Measurements from ENCODE around the gene IL20.

The IL20 gene

DNA sequence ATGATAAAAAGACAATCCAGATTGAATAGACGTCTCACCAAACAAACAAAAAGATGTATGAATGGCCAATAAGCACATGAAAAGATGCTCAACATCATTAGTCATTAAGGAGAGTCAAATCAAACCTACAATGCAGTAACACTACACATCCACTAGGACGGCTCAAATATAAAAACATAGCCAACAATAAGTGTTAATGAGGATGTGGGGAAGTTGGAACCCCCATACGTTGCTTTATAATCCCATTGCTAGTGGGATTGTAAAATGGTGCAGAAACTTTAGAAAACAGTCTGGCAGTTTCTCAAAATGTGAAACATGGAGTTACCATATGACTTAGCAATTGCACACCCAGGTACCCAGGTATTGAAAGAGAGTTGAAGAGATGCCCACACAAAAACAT lies 17.1 kb downstream of the IL20 start:
- DNase-seq: no peak

GRCh38 chr1:206883160-206883559 lies 17.7 kb downstream of the IL20 start:
- no peak for DNase-seq

GRCh38 chr1:206883876-206884275 lies 18.5 kb downstream of the IL20 start:
- no peak for DNase-seq

- no peak for DNase-seq
Observed at GRCh38 chr1:206885341-206886060, 20.1 kb downstream of the IL20 start.

GRCh38 chr1:206886831-206887230 lies 21.4 kb downstream of the IL20 start:
- DNase-seq: no peak

- no peak for DNase-seq
Observed at GRCh38 chr1:206887701-206888100, 22.3 kb downstream of the IL20 start.

- DNase-seq: peak in 1 of 5 donors; percentile 30
Observed at GRCh38 chr1:206890125-206891060, 25.0 kb downstream of the IL20 start.

DNA sequence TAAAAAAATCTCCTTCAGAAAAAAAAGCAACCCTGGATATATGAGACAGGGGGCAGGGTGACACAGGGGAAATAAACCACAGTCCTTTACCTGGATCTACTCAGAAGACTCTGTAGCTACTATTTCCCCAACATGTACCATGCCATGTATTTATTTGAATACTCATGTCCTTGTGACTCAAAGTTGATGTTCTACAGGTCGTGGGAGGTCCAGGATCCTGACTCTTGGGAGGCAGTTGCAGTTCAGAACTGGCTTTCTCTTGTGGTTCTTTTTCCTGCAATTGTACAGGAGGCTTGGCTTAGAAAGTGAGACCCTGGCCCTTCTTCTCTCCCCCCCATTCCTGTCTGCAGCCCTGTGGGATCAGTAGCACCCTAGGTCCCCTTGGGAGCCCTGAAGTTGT lies 26.0 kb downstream of the IL20 start:
- no peak for DNase-seq

DNA sequence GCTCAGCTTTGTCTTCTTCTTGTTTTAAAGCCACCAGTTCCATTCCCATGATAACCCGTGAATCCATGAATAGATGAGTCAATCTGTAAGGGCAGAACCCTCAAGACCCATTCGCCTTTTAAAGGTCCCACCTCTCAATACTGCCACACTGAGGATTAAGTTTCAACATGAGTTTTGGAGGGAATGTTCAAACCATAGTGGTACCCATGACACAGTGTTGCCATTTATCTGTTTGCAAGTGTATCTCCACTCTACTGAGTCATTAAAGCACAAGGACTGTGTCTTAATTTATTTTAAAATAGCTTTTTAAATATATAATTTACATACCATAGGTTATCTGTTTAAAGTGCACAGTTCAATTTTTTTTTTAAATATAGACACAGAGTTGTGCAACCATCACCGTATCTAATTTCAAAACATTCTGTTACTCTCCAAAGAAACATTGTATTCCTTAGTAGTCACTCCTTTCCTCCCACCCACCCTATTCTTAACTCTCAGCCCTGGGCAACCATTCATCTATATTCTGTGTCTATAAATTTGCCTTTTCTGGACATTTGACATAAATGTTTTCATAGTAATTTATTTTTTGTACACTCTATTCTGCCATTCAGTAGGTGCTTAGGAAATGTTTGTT lies 27.0 kb downstream of the IL20 start:
- DNase-seq: no peak

DNA sequence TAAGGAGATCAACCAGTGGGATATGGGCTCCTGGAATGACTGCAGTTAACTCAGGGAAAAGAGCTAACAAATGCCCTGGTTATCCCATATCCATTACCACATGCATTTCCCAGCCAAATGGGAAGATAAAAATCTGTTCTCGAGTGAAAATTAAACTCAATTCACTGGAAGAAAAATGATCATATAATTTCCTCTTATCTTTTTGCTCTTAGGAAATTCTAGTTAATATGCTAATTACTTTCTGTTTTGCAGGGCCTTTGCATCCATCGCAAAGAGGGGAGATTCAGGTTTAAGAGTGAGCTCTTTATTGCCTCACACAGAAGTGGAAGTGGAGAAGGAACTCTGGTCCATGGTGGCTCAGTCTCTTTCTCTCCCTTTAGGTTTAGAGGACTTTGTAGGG lies 28.0 kb downstream of the IL20 start:
- DNase-seq: no peak

DNA sequence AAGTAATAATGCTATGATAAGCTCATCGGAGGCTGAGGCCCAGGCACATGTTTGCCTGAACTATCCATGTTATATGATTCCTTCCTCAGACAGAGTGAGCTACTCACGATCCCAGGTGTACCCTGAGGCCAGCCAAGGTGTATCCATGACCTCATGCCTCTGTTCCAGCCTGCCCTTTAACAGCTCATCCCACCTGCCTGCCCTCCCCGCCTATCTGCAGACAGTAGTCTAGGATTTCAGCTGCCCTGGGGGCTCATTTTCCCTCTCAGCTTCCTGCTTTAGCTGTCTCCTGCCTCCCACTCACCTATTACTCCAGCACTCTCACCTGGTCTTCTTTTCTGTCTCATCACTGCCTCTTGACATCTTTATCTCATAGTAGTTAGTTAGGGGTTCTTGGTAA lies 29.9 kb downstream of the IL20 start:
- DNase-seq: no peak

- no peak for DNase-seq
Observed at GRCh38 chr1:206895837-206896242, 30.4 kb downstream of the IL20 start.

GRCh38 chr1:206896261-206896660 lies 30.8 kb downstream of the IL20 start:
- DNase-seq: no peak

GRCh38 chr1:206897175-206897574 lies 31.8 kb downstream of the IL20 start, which contains the start of gene IL24:
Gene IL24, plus strand, starts transcription at chr1:206897443. Its CDS starts 390 bp downstream, at chr1:206897833.
- DNase-seq: no peak

DNA sequence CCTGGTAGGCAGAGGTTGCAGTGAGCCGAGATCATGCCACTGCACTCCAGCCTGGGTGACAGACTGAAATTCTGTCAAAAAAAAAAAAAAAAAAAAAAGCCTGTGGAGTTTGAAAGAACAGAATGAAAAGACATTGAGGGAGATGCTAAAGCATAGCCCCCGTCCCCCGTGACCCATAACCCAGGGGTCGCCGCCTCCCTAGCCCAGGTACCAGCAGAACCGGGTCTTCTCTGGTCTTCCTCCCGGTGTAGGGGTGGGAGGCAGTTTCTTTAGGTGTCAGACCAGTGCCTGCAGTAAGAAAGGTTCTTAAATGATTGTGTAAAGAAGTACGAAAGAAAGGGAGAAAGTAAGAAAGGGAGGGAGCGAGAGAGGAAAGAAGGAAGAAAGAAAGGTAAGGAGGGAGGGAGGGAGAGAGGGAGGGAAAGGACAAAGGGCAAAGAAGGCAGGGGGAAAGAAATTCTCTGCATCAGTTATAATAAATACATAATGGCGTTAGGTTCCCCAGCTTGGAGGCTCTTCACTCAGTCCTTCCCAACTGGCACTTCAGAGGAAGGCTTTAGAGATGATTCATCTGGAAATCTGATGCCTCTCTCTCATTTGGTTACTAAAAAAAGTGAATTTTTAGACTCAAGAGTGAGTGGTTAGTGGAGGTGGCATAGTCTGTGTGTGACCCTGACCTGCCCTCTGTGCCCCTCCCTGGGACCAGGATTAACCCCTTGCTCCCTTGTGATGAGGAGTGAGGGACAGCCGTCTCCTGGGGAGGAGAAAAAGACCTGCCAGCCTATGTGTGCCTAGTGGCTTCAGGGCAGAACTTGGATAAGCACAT lies 32.9 kb downstream of the IL20 start:
- no peak for DNase-seq

GRCh38 chr1:206898915-206899431 lies 33.5 kb downstream of the IL20 start:
- DNase-seq: no peak

- DNase-seq: no peak
Observed at GRCh38 chr1:206899717-206900116, 34.3 kb downstream of the IL20 start.

DNA sequence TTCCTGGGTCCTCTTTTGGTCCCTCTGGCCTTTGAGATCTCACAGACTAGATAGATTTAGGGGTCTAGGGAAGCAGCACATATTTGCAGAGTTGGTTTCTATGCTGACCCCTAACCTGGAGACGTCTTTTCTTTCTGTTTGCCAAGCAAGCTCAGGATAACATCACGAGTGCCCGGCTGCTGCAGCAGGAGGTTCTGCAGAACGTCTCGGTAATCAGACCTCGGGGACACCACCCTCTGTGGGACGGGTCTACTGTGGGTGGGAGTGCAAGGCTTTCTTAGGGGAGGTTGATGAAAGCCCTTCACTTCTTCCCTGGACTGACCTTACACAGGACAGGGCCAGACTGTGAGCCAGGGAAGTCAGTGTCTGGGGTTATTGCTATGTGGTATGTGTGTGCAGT lies 34.7 kb downstream of the IL20 start:
- DNase-seq: no peak

DNA sequence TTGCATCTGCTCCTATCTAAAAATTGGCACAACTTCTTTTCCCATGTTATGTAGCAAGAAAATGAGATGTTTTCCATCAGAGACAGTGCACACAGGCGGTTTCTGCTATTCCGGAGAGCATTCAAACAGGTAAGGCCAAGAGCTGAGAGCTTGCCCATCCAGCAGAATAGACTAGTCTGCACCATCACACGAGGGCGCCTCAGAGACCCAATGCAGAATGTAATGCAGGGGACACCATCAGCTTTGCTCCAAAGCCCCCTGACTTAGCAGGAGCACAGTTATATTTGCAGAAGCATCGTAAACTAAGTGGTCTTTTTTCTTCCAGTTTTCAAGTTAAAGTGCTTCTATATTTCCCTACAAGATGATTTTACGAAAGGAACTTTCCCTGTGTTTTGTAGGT lies 36.5 kb downstream of the IL20 start:
- DNase-seq: no peak

- no peak for DNase-seq
Observed at GRCh38 chr1:206902702-206903101, 37.3 kb downstream of the IL20 start.

DNA sequence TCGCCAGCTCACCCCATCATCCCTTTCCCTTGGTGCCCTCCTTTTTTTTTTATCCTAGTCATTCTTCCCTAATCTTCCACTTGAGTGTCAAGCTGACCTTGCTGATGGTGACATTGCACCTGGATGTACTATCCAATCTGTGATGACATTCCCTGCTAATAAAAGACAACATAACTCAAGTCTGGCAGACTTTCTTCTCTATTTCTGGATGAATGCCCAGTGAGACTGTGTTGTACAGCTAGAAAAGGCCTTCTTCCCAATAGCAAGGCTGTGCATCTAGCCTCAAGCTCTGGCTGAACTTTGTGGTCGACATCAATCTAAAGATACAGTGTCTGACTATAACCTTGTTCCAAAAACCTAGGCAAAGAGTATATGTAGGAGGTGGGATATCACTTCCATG lies 38.3 kb downstream of the IL20 start:
- no peak for DNase-seq

DNA sequence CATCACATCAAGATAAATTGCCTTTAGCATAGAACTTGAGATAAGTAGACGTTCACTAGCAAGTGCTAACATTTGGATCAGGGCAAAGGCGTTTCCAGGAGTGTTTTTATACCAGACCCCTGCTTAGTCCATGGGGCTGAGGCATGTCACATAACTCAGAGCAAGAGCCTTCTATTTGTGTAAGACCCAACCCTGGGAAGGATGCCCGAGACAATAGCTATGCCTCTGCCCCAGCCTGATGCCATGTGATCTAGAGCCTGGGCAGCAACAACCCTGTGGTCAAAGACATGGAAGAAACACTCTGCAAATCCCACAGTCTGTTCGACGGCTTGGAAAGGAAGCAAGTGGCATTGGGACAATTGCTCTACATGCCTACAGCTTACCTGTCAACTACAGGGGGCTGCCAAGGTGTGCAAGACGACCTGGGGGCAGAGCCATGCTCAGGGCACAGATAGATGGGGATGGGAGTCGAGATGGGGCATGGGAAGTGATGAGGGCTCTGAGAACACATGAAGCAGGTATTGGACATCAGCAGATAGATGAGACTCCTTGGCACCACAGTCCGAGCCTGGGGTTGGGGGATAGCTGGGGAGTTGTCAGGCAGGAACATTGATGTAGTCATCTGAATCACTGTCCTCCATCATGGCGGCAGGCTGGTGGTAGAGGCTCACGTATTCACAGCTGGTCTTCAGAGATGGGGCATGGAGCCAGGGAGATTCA lies 39.2 kb downstream of the IL20 start:
- DNase-seq: no peak
